T-helper 1 cell treated with Interleukin-12 subunit alpha and Interleukin-12 subunit beta and Interleukin-4 antibody, amounts not matched to agents 30 μg/mL and 1 μg/mL, for 36 hours (primary cell): Measurements from ENCODE around the gene ZNF502.

ENCODE experiments used
- H3K27ac Mint-ChIP-seq: one replicate; pipeline ENCODE4 v1.8.0; 2021; ENCODE audit warnings: mild to moderate bottlenecking, mixed read lengths
- H3K27me3 Mint-ChIP-seq: one replicate; pipeline ENCODE4 v1.8.0; 2021; ENCODE audit warnings: low read depth, mixed read lengths
- H3K36me3 Mint-ChIP-seq: one replicate; pipeline ENCODE4 v1.8.0; 2021; ENCODE audit warnings: low read depth, mixed read lengths
- H3K4me1 Mint-ChIP-seq: one replicate; pipeline ENCODE4 v1.8.0; 2021; ENCODE audit warnings: low read depth, mixed read lengths
- H3K4me3 Mint-ChIP-seq: one replicate; pipeline ENCODE4 v1.8.0; 2021; ENCODE audit warnings: mild to moderate bottlenecking, moderate library complexity, mixed read lengths
- H3K9me3 Mint-ChIP-seq: one replicate; pipeline ENCODE4 v1.8.0; 2021; ENCODE audit warnings: mixed read lengths

Gene ZNF502

DNA sequence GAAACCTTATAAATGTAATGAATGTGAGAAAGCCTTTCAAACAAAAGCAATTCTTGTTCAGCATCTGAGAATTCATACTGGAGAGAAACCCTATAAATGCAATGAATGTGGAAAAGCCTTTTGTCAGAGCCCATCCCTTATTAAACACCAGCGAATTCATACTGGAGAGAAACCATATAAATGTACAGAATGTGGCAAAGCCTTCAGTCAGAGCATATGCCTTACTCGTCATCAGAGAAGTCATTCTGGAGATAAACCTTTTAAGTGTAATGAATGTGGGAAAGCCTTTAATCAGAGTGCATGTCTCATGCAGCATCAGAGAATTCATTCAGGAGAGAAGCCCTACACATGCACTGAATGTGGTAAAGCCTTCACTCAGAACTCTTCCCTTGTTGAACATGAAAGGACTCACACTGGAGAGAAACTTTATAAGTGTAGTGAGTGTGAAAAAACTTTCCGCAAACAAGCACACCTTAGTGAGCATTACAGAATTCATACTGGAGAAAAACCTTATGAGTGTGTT is 22.2 kb downstream of the ZNF502 start:
- peaks cover 83% of the 10 kb centered on the region for H3K9me3 Mint-ChIP-seq
- peaks cover 19% of the 10 kb centered on the region for H3K36me3 Mint-ChIP-seq
- no peaks in the 10 kb centered on the region for H3K27me3 Mint-ChIP-seq
- peaks cover 5% of the 10 kb centered on the region for H3K4me1 Mint-ChIP-seq
- no peak overlapping the region for H3K27ac Mint-ChIP-seq
- no peak overlapping the region for H3K4me3 Mint-ChIP-seq

DNA sequence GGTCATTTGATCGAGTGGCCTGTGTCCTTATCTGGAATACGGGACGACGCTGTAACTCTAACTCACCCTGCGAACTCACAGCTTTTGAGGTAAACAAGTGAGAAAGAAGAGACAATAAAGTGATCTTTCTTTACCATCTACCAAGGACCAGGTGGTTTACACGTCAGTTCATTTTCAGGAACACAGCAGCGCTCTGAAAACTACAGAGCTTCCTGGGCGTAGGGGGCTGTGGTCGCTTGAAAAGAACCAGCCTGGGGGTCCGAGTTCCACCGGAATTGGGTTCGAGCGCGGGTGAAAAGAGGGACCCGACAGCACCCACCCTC is 48.6 kb downstream of the ZNF502 start:
- peaks cover 30% of the 10 kb centered on the region for H3K4me1 Mint-ChIP-seq
- peaks cover 58% of the 10 kb centered on the region for H3K36me3 Mint-ChIP-seq
- H3K4me3 Mint-ChIP-seq = peak overlapping the region; percentile 89
- peak overlapping the region; percentile 79 for H3K27ac Mint-ChIP-seq
- H3K27me3 Mint-ChIP-seq = no peaks in the 10 kb centered on the region
- peaks cover 40% of the 10 kb centered on the region for H3K9me3 Mint-ChIP-seq

DNA sequence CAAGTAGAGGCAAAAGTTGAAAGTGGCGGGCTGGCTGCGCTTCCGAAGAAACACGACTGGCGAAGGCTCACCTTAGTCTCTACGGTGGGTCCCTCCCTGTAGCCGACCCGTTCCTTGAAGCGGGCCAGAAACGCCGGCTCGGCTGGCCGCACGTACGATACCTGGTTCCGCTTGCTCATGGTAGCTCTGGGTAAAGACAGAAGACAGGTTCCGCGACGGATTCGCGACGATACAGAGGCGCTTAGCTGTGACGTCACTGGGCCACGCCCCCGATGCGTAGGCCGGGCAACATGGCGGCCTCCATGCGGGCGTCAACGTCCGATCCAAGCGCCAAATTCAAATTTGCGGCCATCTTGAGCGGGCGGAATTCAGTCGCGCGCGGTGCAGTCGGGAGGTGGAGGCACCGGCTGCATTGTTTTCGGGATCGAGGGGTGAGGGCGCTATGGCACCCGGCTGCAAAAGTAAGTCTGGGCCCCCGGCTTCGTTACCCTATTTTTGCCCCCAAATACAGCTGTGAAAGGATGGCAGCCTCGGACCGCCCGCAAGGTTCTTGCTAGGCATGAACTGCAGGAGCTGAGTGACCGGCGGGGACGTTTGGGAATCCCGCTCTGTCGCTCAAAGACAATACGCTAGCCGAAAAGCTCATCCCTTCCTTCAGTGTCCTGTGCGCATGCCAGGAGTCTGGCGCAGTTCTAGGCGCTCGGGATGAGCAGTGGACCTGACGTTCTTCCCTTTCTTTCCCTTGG is 49.1 kb downstream of the ZNF502 start, which contains the start of the genes KIAA1143 and KIF15:
KIAA1143 (minus strand) TSS at position 196 of the 746 bp plus-strand sequence; CDS start at position 179, 17 bp downstream.
KIF15 (plus strand) TSS at position 371 of the 746 bp plus-strand sequence; CDS start at position 443, 72 bp downstream.
- Mint-ChIP-seq H3K27ac (peak within 1 kb of the TSS; percentile 79), H3K27me3 (no peaks in the 10 kb centered on the region), H3K4me3 (peak within 1 kb of the TSS; percentile 89), H3K36me3 (peaks cover 57% of the 10 kb centered on the region), H3K4me1 (peaks cover 33% of the 10 kb centered on the region), H3K9me3 (peaks cover 44% of the 10 kb centered on the region)

DNA sequence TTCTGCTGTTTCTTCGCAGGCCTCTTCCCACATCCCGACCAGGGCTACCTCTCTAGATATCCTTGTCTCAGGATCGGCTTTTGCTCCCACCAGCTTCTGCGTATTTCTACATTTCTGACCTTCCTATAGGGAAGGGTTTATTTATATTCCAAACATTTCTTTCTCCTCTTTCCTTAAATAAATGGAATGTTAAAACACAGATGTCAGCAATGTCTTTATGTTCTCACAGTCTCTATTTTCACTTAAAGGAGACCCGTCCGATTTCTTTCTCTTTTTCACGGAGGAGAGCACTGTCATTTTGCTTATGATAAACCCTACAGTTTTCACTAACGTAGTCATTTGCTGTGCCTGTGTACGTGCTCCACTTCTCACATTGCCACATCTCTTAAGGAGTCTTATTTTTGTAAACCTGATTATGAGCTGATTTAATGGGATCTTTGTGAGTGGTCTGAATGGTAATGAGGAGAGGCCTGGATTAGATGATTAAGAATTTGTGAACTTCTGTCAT is 49.8 kb downstream of the ZNF502 start:
- peak overlapping the region; percentile 89 for H3K4me3 Mint-ChIP-seq
- H3K27ac Mint-ChIP-seq = peak overlapping the region; percentile 79
- H3K9me3 Mint-ChIP-seq = peaks cover 45% of the 10 kb centered on the region
- H3K36me3 Mint-ChIP-seq = peaks cover 58% of the 10 kb centered on the region
- peaks cover 33% of the 10 kb centered on the region for H3K4me1 Mint-ChIP-seq
- H3K27me3 Mint-ChIP-seq = no peaks in the 10 kb centered on the region

DNA sequence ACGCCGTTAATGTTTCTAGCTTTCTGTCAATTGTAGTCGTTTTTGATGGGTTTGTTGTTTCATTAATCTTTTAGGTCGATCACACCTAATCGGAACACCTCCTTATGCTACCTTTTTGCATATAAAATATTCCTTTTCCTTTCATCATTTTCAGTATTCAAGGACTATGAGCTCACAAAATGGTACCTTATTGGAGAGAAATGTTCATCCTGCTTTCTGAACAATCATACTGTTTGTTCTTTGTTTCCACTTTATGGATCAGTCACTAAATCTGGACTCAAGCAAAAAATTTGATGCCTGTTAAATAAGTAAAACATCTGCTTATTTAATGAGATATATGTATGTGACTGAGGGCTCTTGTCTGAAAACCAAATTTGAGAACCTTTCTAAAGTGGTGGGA is 50.2 kb downstream of the ZNF502 start:
- Mint-ChIP-seq H3K4me1 (peaks cover 33% of the 10 kb centered on the region), H3K27me3 (no peaks in the 10 kb centered on the region), H3K9me3 (peaks cover 42% of the 10 kb centered on the region), H3K4me3 (peak overlapping the region; percentile 89), H3K27ac (peak overlapping the region; percentile 79), H3K36me3 (peaks cover 55% of the 10 kb centered on the region)

DNA sequence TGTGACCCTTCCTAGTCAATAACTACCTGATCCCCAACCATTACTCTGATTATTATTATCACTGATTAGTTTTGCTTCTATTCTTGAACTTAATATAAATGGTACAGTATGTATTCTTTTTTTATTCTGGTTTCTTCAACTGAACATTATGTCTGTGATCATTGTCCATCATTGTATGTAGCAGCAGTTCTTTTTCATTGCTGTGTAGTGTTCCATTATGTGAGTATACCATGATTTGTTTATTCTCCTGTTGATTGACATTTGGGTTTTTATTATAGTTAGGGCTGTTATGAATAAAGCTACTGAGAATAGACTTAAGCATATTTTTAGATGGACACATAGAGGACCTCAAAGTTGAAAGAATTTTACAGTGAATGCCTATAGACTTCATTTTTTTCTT is 51.8 kb downstream of the ZNF502 start:
- Mint-ChIP-seq H3K27me3 (no peaks in the 10 kb centered on the region), H3K4me3 (no peak overlapping the region), H3K4me1 (peaks cover 32% of the 10 kb centered on the region), H3K27ac (no peak overlapping the region), H3K36me3 (peaks cover 49% of the 10 kb centered on the region), H3K9me3 (peaks cover 37% of the 10 kb centered on the region)

DNA sequence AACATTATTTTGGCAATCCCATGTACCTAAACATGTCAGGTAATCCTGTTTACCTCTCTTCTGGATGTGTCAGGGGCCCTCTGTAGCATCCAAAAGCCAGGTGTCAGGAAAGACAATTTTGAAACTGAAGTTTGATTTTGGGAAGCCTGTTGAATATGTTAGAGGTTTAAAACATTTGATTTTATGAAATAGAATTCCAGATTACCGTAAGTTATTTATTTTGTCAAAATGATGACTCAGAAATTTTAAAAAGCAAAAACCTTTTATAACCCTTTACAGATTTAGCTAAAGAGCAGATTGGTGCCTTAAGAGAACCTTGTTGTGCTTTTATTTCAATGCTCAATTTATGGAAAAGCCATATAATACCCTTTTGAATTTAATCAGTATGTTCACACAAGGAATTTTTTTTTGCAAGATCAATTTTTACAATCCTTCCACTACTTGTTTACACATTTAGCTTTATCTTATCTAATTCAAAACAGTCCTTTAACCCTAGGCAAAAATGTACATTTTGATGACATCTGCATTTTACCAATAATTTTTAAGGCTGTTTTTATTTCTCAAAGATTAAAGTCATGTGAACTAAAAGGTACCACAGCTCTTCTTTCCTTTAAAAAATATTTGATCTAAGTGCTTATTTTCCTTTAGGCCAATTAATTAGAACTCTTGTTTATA is 59.1 kb downstream of the ZNF502 start:
- Mint-ChIP-seq H3K9me3 (peaks cover 42% of the 10 kb centered on the region), H3K36me3 (peaks cover 59% of the 10 kb centered on the region), H3K4me1 (no peaks in the 10 kb centered on the region), H3K27me3 (no peaks in the 10 kb centered on the region), H3K27ac (no peak overlapping the region), H3K4me3 (no peak overlapping the region)

DNA sequence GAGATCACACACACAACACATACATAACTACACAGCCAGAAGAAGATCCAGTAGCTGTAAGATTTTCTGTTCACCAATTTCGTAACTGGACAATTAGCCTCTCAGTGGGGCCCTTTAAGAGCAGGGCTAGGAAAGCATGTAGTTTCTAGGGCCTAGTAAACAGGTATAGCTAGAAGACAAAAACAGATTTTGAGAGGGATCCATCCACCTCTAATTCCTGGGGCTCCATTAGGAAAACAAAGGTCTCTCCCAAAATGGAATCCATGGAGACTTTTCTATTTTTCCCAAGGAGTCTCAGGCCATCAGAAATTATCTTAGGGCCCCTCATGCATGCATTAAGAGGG is 59.6 kb downstream of the ZNF502 start:
- no peak overlapping the region for H3K27ac Mint-ChIP-seq
- peaks cover 40% of the 10 kb centered on the region for H3K9me3 Mint-ChIP-seq
- H3K4me1 Mint-ChIP-seq = no peaks in the 10 kb centered on the region
- no peak overlapping the region for H3K4me3 Mint-ChIP-seq
- H3K27me3 Mint-ChIP-seq = no peaks in the 10 kb centered on the region
- peaks cover 57% of the 10 kb centered on the region for H3K36me3 Mint-ChIP-seq
